ENCODE measurements around the gene CATSPER1.
"Not testable (repeated sequence)": the region's sequence is repeated elsewhere in the genome, so short reads cannot be mapped to it uniquely, and the experiment has no call there.

CATSPER1 gene

DNA sequence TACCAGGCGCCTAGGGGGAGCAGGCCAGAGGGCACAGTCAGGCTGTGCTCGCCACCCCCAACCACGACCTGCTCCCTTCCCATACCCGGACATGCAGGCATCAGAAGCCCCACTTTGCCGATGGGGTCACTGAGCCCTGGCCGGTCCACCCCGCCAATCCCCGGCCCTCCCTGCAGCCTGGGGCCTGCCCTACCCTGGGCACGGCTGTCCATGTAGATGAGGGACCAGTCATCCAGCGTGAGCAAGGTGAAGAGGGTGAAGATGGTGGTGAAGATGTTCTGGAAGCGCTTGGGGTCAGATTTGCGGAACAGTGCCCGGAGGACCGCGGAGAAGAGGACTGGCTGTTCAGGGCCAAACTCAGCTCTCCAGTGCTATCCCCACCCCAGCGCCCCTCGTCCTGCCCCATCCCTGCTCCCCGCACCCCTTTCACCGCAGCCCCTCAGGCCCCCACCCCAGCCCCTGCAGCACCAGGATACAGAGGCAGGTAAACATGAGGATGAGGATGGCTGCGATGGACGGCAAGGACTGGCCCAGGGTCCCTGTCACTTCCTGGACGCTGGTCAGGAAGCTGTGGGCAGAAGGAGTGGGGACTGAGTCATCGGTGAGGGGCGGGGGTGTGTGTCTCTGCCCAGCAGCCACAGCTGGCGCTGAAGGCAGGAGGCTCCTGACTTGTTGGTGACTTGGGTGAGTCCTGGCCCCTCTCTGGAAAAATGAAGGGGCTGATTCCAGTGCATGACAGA is 5.5 kb downstream of the CATSPER1 start:
- peak in 1 of 2 donors; percentile 31 for DNase-seq (ENCODE audit: low read depth in 2 of 2)

DNA sequence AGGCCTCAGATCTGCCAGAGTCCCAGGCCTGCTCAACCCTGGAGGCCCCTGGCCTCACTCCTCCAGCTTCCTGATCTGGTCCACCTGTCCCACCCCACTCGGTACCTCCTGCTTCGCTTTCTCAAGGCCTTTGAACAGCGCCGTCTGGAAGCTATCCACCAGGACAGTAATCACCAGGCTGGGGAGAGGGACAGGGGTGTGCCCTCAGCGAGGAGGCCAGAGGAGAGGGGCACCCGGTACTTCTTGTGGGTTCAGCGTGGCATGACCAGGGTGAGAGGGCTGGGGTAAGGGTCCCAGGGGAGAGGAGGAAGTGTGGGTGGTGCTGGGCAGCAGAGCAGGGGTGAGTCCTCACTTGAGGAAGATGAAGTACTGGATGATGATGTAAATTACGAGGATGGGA is 6.1 kb downstream of the CATSPER1 start:
- no peak for DNase-seq (ENCODE audit: low read depth in 2 of 2)

DNA sequence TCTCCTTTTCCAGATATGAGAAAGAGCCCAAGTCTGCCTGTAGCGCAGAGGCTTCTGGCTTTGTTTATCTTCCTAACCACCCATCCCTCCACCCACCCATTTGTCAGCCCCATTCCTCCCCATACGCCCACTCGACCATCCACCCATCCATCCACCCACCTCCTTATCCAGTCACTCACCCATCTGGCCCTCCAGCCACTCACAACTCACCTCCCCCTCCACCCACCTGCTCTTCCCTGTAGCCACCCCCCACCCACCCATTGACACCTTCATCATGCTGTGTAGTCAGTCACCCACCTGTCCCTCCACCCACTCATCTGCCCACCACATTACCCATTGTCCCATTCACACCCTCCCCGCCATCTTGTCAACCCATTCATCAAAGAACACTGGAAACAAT is 9.0 kb downstream of the CATSPER1 start:
- DNase-seq (ENCODE audit: low read depth in 2 of 2) = no peak

DNA sequence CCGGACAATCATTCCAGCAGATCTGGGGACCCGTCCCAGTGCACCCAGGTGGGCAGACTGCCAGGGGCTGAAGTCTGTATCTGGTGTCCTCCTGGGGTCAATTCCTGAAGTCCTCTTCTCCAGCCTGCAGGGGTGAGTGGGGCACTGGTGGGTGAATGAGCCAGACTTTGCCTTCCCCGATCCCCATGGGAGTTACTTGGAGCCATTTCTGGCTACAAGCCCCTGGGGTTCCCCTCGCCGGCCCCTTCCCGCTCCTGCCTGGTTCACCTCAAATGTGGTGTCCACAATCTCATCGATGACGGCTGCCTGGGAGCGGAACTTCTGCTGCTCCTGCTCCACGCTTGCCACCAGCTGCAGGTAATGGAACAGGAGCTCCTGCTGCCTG is 9.5 kb downstream of the CATSPER1 start:
- DNase-seq (ENCODE audit: low read depth in 2 of 2) = no peak

DNA sequence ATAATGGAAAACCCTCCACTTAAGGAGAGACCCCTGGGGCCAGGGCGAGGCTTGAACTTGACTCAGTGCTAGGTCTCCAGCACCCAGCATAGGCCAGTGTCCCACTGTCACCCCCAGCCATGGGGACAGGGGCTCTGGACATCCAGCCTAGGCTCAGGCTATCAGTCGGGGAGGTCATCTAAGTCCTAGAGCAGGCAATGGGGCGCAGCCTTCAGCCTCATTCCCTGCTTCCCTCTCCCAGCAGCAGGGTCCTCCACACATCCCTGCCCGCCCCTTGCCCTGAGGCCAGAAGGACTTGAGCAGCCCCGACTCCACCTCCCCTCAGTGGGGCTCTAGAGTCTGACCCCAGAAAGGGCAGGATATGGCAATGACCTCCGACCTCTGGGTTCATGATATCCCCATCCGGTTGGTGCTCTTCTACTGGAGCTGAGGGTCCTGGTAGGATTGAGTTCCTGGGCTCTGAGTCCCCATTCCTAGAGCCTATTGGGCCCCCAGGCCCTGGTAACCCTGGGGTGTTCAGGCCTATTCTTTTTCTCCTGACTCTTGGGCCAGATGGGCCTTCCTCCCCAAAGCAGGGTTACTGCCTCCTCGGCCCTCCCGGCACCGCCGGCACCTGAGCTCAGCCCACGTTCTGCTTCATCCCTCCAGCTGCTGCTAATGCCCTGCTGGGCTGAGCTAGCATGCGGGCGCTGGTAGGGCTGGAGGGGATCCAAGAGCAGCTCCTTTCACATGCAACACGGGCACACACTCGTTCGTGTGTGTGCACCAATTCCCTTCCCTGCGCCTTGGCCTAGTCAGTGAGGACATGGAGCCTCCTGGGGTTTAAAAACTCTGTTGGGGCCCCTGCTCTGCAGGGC is 10.1 kb downstream of the CATSPER1 start:
- no peak for DNase-seq (ENCODE audit: low read depth in 2 of 2)

DNA sequence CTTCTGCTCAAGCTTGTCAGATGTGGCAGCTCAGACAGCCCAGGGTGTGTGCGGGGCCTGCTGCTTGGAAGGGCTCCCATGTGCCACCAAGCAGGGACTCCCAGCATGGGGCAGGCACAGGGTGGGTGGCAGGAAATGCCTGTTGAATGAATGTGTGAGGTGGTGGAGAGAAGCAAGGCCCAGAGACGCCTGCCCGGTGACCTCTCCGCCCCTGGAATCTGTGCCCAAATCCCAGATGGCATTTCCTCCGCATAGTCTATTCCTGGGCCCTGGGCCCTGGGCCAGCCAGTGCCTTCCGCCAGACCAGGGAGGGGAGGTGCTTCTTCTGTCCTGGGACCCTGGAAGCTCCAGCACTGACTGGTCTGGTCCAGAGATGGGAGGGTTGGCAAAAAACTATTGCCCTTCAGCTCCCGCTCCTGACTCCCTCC is 10.8 kb downstream of the CATSPER1 start:
- no peak for DNase-seq (ENCODE audit: low read depth in 2 of 2)

DNA sequence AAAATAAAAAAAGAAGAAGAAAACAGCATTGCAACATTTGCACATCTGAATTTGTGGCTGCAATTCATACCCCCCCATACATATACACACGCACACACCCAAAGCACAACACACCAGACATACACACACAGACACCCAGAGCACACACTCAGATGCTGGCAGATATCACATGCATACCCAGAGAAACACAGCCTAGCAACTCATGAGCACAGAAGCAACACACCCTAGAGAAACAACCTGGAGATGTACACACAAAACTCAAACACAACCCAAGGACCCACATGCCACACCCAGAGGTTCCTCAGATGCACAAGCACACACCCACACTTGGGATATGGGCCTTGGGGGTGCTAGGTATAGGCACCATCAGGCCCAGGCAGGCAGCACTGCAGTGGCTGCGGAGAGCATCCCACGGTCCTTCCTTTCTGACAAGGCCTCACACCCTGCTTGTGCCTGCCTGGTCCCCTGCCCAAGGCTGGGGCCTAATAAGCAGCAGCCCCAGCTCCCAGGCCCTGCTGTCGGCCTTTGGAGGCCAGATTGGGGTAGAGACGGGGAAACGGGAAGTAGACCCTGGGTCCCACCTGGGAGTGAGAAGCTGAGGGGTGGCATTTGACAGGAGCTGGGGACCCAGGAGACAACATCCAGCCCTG is 11.3 kb downstream of the CATSPER1 start:
- DNase-seq (ENCODE audit: low read depth in 2 of 2) = no peak

DNA sequence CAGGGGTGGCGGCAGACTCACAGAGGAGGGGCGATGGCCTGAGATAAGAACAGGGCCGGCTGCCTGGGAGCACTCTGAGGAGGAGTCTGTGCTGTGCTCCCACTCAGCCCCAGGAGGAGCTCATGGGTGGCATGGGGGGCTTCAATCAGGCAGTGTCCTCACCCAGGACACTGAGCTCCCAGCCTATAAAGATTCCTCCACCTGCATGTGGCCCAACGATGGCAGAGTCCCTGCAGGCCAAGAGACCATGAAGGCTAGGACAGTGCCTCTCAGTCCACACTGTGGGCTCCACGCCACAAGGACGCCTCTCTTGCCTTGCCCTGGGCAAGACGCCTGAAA is 12.5 kb downstream of the CATSPER1 start:
- no peak for DNase-seq (ENCODE audit: low read depth in 2 of 2)

DNA sequence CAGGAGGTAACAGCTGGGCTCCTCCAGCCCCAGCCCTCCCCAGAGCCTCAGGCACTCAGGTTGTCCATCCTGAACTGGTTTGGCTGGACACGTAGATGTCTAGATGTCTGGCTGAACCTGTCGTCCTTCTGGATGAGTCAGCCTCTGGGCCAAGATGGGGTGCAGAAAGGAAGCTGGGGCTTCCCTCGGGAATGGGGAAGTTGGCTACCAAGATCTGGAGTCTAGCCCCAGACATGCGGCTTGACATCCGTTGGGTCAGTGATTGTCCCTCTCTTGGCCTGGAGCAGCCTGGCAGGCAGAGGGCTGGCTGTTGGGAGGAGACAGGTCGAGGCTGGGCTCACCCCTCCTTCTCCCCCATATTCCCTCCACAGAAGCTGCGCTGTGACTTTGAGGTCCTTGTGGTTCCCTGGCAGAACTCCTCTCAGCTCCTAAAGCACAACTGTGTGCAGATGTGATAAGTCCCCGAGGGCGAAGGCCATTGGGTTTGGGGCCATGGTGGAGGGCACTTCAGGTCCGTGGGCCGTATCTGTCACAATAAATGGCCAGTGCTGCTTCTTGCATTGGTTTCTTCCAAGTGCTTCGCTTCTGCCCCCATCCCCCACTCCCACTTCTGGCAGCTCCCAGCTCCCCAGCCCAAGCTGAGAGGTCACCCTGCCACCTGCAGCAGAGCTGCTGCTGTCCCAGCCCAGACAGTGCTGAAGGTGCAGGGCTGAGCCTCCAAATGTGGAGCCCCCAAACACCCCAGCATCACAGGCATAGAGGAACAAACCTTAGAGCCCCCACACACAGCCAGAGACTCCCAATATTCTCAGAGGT is 13.1 kb downstream of the CATSPER1 start:
- DNase-seq (ENCODE audit: low read depth in 2 of 2) = no peak

DNA sequence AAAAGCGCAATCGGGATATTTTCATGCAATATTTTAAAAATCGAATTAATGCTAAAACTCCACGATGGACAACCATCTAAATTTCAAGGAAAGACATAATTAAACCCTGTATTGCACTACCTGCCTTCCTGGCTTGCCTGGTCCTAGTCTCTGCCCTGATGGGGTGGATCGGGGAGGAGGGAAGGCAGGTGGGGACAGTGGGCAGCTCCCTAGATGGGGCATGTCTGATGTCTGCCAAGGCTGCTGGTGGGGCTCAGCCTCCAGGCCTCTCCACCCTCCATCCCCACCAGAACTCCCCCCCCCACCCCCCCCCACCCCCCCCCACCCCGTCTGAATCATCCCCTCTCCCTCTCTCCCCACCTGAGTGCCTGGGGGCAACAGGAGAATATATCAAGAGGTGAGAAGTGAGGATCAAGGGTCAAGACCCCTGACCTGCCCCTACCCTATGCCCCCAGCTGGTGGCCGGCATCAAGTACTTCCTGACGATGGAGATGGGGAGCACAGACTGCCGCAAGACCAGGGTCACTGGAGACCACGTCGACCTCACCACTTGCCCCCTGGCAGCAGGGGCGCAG is 13.8 kb downstream of the CATSPER1 start:
- no peak for DNase-seq (ENCODE audit: low read depth in 2 of 2)

DNA sequence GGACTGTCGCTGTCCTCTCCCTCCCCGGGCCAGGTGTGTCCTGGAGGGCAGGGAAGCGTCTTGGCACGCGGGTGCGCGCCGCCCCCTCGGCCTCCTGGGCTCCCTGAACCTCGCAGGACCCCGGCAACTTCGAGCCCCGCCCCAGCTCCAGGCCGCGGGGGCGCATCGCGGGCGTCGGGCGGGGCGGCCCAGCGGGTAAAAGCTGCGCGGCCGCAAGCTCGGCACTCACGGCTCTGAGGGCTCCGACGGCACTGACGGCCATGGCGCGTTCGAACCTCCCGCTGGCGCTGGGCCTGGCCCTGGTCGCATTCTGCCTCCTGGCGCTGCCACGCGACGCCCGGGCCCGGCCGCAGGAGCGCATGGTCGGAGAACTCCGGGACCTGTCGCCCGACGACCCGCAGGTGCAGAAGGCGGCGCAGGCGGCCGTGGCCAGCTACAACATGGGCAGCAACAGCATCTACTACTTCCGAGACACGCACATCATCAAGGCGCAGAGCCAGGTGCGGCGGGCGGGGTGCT is 14.4 kb downstream of the CATSPER1 start, which contains the start of gene CST6:
CST6 (plus strand) TSS at position 224 of the 519 bp plus-strand sequence; CDS start at position 261, 37 bp downstream.
- no peak for DNase-seq (ENCODE audit: low read depth in 2 of 2)

DNA sequence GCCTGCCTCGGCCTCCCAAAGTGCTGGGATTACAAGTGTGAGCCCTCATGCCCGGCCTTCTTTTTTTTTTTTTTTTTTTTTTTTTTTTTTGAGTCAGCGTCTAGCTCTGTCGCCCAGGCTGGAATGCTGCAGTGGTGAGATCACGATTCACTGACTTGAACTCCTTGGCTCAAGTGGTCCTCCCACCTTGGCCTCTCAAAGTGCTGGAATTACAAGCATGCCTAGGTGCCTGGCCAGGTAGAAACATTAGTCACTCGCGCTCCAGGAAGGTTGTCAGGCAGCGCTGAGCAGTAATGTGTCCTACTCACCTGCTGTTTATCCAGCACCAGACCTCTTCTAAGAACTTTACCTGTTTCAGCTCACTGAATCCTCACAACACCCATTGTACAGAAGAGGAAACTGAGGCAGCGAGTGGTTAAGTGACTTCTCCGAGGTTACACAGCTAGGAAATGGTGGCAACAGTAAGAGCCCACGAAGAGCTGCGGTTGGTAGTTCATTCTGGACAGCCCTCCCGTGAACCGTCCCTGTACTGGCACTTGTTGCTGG is 15.0 kb downstream of the CATSPER1 start:
- DNase-seq (ENCODE audit: low read depth in 2 of 2) = no peak

DNA sequence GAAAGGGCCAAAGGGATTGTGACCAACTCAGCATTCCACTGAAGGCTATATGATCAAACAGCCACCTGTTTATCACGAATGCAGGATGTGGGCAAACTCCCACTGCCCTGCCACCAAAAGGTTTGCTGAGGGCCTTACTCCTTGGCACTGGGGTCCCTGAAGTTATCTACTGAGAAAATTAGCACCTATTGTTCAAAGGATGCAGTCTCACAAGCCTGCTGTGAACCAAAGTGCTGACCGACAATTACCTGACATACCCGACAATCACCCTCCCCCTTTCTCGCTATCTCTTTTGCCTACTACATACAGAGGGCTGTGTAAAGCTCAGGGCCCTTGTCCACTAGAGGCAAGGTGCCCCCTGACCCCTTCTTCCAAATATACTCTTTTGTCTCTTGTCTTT is 16.2 kb downstream of the CATSPER1 start:
- DNase-seq (ENCODE audit: low read depth in 2 of 2) = not testable (repeated sequence)

DNA sequence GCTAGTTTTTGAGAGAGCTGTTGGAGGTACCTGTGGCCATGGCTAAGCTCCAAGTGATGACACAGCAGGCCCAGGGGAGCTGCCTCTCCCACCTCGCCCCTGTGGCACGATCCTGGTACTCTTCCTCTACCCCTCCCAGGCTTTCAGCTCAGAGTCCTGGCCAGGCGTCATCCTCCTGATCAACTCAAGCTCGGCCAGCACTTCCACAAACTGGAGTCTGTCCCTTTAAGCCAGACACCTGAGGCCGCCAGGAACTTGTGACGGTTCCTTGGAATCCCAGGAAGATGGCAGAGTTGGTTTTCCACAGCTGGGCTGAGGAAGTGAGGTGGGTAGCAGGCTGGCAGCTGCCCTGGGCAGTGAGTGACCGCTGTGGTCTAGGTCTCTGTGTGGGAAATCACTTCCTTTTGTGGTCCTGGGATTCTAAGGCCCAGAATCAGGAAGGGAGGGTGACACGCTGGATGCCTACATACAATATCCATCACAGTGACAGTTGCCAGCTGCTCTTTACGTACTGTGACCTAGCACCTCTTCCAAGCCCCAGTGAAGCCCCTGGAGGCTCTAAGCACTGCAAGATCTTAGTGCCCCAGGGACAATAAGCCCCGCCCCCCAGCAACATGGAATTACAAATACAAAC is 17.7 kb downstream of the CATSPER1 start:
- DNase-seq (ENCODE audit: low read depth in 2 of 2) = no peak

DNA sequence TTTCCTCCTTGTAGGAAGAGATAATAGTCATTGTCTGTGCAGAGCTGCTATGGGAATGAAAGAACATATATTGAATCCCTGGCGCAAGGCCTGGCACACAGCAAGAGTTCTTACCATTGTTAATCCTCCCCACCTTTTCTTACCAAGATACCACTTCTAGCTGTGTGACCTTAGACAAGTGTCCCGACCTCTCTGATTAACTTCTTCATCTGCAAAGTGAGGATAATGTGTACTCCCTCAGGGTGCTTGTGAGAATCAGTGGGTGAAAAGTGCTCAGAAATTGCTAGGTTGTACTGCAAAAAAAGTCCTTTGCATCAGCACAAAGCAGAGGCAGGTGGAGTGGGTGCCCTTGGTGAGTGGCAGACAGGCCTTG is 18.2 kb downstream of the CATSPER1 start:
- DNase-seq (ENCODE audit: low read depth in 2 of 2) = no peak

DNA sequence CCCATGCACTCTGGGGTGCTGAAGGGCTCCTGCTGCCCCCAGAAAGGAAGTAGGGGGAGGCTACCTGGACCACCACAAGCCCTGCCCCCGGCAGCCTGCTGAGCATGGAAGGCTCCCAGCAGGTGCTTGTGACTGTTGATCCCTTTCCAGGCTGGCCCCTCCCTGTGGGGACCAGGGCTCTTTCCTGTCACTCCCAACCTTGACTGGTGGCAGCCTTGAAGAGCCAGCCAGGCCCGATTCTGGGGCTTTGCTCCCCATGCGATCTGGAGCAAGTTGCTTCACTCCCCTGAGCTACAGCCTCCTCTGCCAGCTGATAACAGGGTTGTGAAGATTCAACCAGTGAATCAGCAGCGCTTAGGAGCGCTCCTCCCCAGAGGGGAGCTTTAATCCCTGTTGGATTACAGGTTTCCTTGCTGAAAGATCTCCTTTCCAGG is 19.1 kb downstream of the CATSPER1 start:
- DNase-seq (ENCODE audit: low read depth in 2 of 2) = no peak

DNA sequence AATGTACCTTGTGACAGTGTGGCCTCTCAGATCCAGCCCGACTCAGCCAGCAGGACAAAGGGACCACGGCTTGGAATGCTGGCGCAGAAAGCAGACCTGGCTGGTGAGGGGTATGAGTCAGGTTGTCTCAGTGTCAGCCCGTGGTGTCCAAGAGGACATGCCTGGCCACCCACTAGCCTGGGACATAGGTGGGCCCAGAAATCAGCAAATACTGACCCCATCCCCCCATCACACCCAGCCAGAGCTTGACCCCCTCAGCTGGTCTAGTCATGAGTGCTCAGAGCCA is 19.4 kb downstream of the CATSPER1 start:
- DNase-seq (ENCODE audit: low read depth in 2 of 2) = no peak

DNA sequence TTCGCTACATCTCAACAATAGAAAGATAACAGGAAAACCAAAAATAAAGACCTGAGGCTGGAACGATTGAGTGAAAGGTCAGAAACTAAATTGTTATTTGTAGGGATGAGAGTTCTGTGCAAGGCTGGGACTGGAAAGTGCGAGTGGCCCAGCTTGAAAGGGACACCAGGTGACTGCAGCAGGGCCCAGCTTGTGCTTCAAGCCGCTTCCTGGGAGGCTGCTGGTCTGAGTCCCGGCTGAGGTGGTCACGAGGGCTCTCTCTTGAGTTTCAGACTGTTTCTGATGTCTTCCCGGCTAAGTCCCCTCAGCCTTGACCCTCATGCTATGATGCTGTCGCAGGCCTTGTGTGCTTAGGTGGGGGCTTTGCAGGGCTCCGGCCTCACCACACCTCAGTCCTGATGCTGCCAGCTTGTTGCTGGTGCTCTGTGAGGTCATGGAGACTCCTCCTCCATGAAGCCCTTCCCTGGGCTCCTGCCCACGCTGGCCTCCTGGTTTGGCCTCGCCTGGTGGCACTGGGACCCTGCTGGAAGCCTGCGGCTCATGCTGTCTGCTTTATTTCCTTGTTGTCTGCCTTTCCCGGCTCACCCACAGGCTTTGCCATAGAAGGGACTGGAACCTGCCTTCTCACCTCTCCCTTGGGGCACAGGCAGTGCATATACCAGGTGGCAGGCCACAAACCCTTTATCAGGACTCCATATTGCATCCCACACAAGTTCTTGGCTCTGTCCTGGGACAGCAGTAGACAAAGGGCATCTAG is 20.0 kb downstream of the CATSPER1 start:
- DNase-seq (ENCODE audit: low read depth in 2 of 2) = no peak

DNA sequence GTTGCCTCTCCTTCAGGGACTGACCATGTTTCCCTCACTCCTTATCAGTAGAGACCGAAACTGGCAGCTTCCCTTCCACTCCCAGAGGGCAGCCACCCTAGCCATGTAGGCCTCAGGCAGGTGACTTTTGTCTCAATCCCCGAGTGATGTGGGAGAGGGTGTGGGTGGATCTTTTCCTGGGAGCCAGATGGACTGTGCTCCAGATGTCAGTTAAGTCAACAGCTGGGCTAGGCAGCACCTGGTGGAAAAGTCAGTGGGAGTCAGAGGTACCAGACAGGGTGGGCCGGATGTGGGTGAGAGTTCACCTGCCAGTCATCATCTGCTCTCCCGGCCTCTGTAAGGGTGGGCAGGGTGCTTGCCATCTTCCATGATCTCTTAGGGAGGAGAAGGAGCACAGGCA is 22.1 kb downstream of the CATSPER1 start:
- no peak for DNase-seq (ENCODE audit: low read depth in 2 of 2)

DNA sequence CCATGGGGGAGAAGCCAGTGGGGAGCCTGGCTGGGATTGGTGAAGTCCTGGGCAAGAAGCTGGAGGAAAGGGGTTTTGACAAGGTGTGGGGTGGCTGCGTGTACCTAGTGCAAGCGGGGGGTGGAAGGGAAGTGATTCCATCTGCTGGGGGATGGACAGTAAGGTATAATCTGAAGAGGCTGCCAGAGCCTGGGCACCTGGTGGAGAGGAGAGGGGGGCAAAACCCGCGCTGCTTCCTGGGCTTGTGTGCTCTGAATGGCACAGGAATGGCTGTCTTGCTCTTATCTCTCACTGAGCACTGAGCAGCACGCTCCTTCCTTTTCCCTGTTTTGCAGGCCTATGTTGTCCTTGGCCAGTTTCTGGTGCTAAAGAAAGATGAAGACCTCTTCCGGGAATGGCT is 23.0 kb downstream of the CATSPER1 start:
- DNase-seq (ENCODE audit: low read depth in 2 of 2) = no peak

Data from stimulated activated CD8-positive, alpha-beta memory T cell treated with anti-CD3 and anti-CD28 coated beads, Interleukin-15, amount 100 ng/mL, for 48 hours (primary cell).